Muscle of back (tissue), 11 donors: ENCODE results near the gene TTLL5. TPM values are rescaled to one million over a fixed set of nuclear protein-coding genes. Genes with fewer than 3 reads are reported as not detected.
"Not testable (repeated sequence)": the region's sequence is repeated elsewhere in the genome, so short reads cannot be mapped to it uniquely, and the experiment has no call there.

Source experiments
- DNase-seq, 3 donors: peaks; one replicate each; pipeline versions ENCODE4 v3.0.0 to v3.0.0-alpha.2; 2013
- polyA plus RNA-seq, 10 donors: library from polyadenylated mRNA; unstranded; fragments of 120-200 nt; gene quantifications; one replicate each; pipeline ENCODE4 v1.2.1, GENCODE V29; 2013; ENCODE audit not compliant: insufficient read length in 10 of 10

The TTLL5 gene
- polyA plus RNA-seq, 10 donors = 14.6 to 19.3 (median 18.4) TPM

GRCh38 chr14:75907756-75908359 is 246.8 kb downstream of the TTLL5 start:
- no peak for DNase-seq

DNA sequence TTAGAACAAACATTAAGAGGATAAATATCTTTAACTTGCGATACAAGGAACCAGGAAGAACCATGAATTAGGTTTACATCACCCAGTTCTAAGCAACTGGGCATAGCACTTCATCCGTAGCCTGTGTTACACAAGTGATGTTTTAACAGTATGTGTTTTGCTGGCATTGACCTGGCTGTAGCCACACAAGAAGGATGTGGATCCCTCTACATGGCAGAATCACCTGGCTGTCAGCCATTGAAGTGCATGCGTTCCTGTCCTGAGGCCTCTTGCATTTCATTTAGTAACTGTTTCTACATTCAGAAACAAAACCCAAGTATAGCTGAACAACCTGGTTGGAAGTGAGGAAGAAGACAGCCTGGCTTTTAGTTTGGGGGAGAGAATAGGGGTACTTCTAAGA is 248.6 kb downstream of the TTLL5 start:
- DNase-seq = no peak

GRCh38 chr14:75910048-75910447 is 249.0 kb downstream of the TTLL5 start:
- no peak for DNase-seq

DNA sequence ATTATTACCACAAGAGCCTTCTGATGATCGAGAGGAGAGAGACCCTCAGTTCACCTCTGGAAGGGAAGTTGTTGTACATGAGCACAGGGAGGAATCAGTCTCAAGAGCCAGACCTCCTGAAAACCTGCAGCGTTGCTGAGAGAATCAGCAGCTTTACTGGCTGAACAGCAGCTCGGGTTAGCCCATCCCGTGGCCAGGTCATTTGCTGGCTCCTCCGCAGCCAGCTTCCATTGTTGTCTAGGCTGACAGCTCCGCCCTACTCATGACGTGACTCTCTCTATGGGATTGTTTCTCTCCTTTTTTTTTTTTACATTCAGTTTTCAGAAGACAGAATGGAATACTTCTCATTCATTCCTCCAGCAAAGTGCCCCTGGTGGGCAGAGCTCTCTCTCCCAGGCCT is 250.8 kb downstream of the TTLL5 start:
- DNase-seq = peak in 2 of 3 donors; percentile 76 to 85

DNA sequence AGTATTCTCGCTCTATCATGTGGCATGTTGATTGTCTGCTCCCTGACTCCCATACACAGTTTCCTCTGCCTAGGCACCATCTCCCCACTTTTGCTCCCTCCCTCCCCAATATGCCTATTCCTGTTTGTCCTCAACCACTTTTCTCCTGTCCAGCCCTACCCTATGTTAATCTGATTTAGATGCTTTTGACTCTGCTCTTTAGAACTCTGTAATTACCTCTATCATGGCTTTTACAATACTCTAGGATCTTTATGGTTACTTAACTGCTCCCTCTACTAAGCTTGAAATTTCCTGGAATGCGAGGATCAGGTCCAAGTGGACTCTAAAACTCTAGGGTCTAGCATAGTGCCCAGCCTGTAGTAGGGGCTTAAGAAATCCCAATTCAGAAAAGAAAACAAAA is 252.1 kb downstream of the TTLL5 start:
- DNase-seq = no peak

DNA sequence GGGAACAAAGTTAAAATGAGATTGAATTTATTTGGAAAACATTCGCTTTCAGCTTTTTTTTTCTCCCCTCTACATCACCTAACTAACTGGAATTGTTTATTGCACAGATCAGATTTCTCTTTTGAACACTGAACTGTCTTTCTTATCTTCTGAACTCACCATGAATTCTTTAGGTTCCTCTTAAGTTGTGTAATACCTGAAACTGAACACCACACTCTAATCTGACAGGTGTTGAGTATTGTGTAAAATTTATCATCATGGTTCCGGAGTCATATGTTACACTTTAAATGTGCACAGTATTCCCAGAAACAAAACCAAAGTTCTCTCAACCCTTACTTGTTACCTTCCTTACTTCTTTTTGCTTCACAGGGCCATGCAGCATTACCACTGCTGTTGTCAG is 254.0 kb downstream of the TTLL5 start:
- DNase-seq = no peak

DNA sequence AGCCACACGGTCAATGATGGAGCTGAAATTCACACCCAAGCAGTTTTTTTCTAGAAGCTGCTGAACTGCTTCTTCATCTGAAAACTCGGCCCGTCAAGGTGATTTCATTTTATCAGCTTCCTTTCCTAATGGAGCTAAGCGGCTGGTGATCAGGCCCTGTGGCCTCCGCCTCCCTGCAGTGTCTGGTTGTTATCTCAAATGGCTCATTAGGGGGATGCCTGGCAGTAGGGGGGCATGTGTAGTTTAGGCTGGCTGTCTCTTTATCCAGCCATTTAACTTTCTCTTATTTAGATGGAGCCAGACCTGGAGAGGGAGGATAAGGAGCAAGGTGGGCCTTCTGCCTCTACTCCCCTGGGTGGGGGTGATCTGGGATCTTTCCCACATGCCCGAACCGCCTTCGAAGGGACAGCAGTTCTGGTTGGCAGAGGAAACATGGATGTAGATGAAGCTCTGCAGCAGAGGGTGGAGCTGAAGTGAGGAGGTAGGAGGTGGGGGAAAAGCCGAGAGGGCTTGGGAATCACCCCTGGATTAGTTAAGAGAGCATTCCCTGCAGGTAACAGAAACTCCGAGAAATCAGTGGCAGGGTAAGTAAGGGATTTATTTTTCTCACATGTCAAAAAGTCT is 256.4 kb downstream of the TTLL5 start:
- DNase-seq = no peak

- DNase-seq = no peak
These were observed 256.9 kb downstream of the TTLL5 start for GRCh38 chr14:75917946-75918335.

DNA sequence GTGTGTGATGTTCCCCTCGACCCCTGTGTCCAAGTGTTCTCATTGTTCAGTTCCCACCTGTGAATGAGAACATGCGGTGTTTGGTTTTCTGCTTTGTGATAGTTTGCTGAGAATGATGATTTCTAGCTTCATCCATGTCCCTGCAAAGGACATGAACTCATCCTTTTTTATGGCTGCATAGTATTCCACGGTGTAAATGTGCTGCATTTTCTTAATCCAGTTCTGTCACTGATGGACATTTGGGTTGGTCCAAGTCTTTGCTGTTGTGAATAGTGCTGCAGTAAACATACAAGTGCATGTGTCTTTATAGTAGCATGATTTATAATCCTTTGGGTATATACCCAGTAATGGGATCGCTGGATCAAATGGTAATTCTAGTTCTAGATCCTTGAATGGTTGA is 259.4 kb downstream of the TTLL5 start:
- DNase-seq = not testable (repeated sequence)

GRCh38 chr14:75925141-75925840 is 264.2 kb downstream of the TTLL5 start:
- DNase-seq = not testable (repeated sequence)

DNA sequence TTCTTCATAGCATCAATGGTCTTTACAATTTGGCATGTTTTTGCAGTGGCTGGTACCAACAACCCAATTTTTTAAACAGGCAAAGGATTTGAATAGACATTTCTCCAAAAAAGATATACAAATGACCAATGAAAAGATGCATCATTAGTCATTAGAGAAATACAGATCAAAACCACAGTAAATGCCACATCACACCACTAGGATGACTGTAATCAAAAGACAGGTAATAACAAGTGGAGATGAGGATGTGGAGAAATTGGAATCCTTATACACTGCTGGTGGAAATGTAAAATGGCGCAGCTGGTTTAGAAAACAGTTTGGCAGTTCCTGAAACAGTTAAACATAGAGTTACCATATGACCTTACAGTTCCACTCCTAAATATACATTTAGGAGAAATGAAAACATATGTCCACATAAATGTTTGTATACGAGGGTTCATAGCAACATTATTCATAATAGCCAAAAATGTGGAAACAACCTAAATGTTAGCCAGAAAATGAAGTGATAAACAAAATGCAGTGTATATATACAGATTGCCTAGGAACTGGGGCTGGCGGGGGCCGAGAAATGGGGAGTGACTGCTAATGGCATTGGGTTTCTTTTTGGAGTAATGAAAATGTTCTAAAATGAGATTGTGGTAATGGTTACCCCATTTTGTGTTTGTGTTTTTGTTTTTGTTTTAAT is 265.5 kb downstream of the TTLL5 start:
- DNase-seq = peak in 1 of 3 donors; percentile 35

DNA sequence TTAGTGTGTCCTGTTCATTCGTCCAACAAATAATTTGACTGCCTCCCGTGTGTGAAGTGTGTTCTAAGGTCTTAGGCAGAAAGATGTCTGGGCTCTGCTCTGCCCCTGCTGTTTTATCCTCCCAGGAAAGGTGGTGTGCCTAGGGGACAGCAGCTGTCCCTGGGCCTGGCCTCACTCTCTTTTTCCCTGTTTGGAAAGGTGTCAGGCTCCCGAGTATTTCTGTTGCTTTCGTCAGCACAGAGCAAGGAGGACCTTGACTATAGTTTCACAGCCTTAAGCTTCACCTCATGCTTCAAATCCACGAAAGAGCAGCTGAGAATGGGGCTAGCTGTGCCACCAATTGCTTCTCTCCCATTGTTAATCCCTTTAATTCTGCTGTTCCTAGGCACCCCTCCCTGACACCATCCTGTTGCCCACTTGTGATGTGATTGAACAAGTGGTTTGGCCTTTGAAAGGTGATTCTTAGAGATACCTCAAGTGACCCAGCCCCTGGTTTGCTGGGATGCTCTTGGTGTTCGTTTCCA is 266.6 kb downstream of the TTLL5 start:
- no peak for DNase-seq

DNA sequence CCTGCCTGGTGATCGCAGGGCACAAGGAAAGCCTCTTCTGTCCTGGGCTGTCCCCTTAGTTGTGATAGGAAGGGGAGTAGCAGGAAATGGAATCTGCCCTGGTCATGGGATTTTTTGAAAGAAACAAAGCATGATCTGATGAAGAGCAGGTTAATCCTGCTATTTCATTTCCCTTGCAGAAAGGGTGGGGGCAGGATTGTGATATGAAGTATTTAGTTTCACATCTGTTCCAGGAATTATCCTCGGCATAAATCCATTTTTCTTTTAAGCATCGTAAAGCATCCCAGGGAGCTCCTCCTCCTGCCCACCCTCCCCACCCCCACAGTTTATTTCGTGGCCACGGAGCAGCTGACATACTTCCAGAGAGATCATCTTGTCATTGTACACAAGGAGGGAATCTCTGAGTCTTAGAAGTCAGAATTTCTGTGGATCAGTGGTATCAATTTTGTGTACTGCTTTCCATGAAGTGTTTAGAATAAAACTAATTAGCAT is 267.7 kb downstream of the TTLL5 start:
- DNase-seq = peak in 2 of 3 donors; percentile 74 to 83

DNA sequence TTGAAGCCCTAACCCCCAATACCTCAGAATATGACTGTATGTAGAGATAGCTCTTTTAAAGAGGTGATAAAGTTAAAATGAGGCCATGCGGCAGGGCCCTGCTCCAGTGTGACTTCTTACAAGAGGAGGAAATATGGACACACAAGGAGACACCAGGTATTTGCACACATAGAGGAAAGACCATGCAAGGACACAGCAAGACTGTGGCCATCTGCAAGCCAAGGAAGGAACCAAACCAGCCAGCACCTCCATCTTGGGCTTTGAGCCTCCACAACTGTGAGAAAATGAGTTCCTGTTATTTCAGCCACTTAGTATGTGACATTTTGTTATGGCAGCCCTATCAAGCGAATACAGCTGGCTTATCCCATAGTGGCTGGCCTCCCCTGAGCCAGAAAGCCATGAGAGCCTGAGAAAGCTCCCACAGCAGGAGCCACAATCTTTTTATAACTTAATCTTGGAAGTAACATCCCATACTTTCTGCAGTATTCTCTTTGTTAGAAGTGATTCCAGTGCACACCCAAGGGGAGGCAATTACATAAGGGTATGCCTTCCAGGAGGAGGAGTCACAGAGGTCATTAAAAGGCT is 272.8 kb downstream of the TTLL5 start:
- DNase-seq = no peak

DNA sequence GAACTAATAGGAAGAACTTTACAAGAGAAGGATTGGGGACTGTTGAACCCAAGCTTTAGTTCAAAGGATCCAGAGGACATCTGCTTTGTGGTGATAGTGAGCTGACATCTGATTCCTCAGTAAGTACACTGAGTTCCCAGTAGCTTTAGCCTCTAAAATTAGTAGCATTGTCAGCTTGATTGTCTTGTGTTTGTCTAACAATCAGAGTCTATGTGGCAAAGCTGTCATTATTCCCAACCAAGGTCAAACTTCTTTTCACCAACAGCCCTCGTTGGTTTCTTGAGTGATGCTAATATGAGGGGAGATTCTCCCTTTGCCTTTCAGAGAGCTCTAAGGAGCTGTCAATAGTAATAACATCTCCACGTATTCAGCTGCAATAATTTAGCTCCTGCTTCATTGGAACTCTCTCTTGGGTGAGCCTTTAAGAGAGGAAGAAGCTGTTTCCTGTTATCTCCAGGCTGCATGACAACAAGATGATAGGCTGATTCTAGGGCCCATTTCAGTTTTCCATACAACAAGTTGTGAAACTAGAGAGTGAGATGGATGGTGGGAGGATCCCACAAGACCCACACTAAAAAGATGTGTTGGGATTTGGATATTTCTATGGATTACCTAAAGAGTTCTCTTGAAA is 274.1 kb downstream of the TTLL5 start:
- no peak for DNase-seq

GRCh38 chr14:75939200-75939599 is 278.2 kb downstream of the TTLL5 start:
- DNase-seq = no peak

DNA sequence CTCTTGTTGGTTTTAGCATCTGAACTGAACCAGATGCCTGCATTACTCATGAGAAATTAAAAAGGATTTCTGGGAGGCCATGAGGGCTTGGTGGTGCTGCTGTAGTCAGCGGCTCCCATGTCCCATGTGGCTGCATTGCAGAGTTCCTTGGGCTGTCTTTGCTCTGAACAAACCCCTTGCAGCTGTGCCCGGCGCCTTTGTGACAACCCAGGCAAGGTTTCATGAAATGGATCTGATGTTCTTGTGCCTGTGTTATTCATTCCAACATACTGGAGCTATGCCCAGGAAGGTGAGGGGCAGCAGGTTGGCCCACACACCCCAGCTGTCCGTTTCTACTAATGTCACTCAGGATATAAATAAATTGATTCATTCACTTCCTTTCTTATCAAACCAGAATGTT is 280.0 kb downstream of the TTLL5 start:
- peak; percentile 29 to 68 (median 59) for DNase-seq

GRCh38 chr14:75944607-75945241 is 283.7 kb downstream of the TTLL5 start:
- no peak for DNase-seq

GRCh38 chr14:75946785-75947184 is 285.7 kb downstream of the TTLL5 start:
- no peak for DNase-seq

DNA sequence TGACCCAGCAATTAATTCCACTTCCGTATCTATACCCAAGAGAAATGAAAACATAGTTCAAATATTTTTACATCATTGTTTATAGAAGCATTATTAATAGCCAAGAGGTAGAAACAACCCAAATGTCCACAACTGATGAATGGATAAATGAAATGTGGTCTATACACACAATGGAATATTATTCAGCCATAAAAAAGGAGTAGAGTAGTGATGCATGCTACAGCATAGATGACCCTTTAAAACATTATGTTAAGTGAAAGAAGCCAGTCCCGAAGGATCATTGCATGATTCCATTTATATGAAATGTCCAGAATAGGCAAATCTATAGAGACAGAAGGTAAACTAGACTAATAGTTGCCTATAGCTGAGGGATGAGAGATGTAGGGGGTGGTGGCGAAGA is 291.4 kb downstream of the TTLL5 start:
- DNase-seq = no peak

- no peak for DNase-seq
These were observed 298.0 kb downstream of the TTLL5 start for GRCh38 chr14:75959031-75959430.
